GM18868 (cell line): ENCODE results near the gene TM9SF1.
A peak's percentile ranks its signal among the peaks of the same experiment; 100 is the strongest.

ENCODE experiments used
- ATAC-seq: cut with Tn5 transposase; IDR thresholded peaks from one replicate; pipeline ENCODE4 v1.9.1; 2021; ENCODE audit warnings: mild to moderate bottlenecking, moderate library complexity; ENCODE audit not compliant: unreplicated experiment

TM9SF1 gene

GRCh38 chr14:24179961-24180796 lies 15.1 kb downstream of the TM9SF1 start:
- ATAC-seq: no peak

- no peak for ATAC-seq
Measured at GRCh38 chr14:24179294-24179960, 15.8 kb downstream of the TM9SF1 start.

GRCh38 chr14:24178399-24179178 lies 16.7 kb downstream of the TM9SF1 start:
- no peak for ATAC-seq

GRCh38 chr14:24177891-24178290 lies 17.4 kb downstream of the TM9SF1 start:
- no peak for ATAC-seq

- ATAC-seq: no peak
Measured at GRCh38 chr14:24177041-24177825, 18.0 kb downstream of the TM9SF1 start.

- no peak for ATAC-seq
Measured at GRCh38 chr14:24176599-24176998, 18.6 kb downstream of the TM9SF1 start.

- ATAC-seq: no peak
Measured at GRCh38 chr14:24172871-24173281, 22.4 kb downstream of the TM9SF1 start.

GRCh38 chr14:24172261-24172860 lies 22.9 kb downstream of the TM9SF1 start:
- ATAC-seq: no peak

- ATAC-seq: peak; percentile 88
Measured at GRCh38 chr14:24171422-24172260, 23.6 kb downstream of the TM9SF1 start, which contains the start of gene REC8. REC8 (plus strand) TSS chr14:24172080; CDS start chr14:24172553, 473 bp downstream.

- ATAC-seq: no peak
Measured at GRCh38 chr14:24167469-24168114, 27.6 kb downstream of the TM9SF1 start.

GRCh38 chr14:24165785-24166184 lies 29.5 kb downstream of the TM9SF1 start:
- ATAC-seq: no peak

- no peak for ATAC-seq
Measured at GRCh38 chr14:24164518-24164991, 30.7 kb downstream of the TM9SF1 start.

- no peak for ATAC-seq
Measured at GRCh38 chr14:24162093-24162492, 33.1 kb downstream of the TM9SF1 start.

GRCh38 chr14:24160850-24161804 lies 34.1 kb downstream of the TM9SF1 start, which contains the start of gene IRF9:
IRF9 (plus strand) TSS chr14:24161265; CDS start chr14:24162145, 880 bp downstream.
- peak; percentile 72 for ATAC-seq

- ATAC-seq: no peak
Measured at GRCh38 chr14:24160499-24160849, 34.8 kb downstream of the TM9SF1 start.

GRCh38 chr14:24159777-24160498 lies 35.3 kb downstream of the TM9SF1 start:
- ATAC-seq: no peak

- no peak for ATAC-seq
Measured at GRCh38 chr14:24157331-24157730, 37.9 kb downstream of the TM9SF1 start.
